ENCODE data around the gene TBX1.
A peak's percentile ranks its signal among the peaks of the same experiment; 100 is the strongest.

TBX1 gene

DNA sequence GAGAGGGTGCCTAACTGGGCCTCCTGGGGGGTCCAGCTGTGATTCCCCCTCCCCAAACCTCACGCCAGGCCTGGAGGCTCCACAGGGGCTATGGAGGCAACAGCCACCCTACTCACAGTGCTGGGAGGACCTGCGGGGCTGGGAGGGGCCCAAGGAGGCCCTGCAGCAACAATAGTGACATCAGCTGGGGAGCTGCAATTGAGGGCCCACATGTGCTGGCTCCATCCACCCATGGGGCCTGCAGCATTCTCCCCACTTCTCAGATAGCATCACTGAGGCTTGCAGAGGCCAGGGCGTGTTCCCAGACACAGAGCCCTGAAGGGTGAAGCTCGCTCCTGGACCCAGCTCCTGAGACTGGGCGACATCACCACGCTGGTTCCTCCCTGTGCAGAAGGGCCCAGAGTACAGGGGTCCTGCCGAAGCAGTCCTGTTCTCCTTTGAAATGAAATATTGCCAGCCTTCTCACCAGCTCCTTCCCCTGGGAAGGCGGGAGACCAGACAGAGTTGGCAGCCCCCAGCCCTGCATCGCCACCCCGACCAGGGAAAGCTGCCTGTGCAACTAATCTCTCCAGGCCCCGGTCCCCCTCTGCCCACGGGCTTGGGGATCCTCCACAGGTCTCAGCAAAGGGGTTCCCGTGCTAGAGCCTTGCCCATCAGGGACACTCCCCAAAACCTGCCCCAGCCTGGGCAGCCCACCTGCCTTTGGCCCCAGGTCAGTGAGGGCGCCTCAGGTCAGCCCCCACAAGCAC is 8.9 kb upstream of the TBX1 start:
- no peak for DNase-seq (ENCODE audit: extremely low read depth in 1 of 2, low read depth in 1 of 2)

DNA sequence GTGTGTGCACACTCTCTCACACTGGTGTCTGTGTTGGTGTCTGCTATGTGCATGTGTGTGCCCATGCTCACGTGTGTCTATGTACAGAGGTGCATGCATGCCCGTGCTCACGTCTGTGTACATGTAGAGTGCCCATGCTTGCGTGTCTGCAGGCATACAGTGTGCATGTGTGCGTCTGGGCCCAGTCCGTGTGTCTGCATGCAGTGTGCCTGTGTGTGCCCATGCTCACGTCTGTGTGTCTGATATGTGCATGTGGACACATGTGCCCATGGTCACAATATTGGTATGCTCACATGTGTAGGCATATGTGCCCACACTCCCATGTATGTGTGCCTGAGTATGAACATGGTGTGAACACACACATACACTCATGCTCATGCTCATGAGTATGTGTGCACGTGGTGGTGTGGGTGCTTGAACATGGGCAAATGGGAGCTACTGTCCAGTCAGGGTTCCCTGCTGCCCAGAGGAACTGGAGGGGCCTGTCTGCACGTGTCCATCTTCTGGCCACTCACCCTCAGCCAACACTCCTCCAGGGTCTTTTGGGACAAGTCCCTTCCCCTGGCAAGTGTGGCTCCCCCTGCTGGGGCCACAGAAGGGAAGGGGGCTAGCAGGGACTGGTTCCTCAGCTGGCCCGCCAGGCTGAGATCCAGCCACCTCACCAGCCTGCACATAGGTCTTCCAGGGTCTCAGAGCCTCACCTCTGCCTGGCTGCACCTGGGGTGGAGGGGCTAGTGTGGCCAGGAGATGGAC is 7.3 kb upstream of the TBX1 start:
- DNase-seq (ENCODE audit: extremely low read depth in 1 of 2, low read depth in 1 of 2), result no peak

DNA sequence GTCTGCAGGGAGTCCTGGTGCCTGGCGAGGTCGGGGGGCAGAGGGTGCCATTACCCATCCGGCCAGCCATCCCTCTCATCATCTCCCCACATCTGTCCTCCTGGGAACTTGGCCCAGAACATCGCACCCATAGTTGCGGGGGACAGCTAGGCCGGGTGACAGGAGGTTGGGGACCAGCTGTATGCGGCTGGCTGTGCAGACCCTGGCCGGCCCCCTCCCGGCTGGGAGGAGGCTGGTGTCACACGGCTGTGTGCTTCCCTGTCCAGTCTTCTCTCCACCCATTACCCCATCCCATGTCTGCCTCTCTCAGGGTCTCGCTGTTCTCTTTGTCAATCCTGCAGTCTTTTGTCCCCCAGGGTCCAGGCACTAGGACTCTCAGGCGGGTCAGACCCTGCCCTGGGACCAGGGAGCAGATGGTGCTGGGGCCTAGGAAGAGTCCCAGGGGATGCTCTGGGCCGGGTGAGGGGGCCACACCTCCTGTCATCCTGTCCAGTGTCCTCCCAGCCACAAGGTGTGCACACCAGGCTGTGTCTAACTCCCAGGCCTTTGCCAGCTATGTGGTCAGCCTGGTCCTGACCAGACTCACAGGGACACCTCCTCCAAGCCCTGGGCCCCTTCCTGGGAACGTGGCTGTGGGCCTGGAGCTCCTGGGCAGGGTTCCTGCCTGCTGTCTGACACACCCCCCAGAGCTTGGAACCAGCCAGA is 6.4 kb upstream of the TBX1 start:
- no peak for DNase-seq (ENCODE audit: extremely low read depth in 1 of 2, low read depth in 1 of 2)

DNA sequence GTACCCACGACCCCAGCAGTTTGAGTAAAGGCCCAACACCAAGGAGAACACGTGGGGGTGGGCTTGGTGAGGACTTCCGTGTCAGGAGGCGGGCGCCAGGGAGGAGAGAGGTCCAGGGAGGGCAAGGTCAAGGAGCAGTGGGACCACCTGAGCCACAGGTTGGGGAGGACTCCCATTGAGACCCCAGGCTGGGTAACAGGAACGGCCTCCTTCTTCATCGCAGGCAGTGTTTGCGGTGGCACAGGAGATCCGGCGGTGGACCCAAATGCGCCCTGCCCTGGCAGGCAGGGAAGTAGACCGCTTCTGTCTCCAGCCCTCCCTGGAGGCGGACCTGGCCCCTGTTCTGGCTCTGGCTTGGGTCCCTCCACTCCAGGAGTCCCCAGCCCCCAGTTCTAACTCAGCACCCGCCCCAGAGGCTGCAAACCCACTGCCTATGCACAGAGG is 5.9 kb upstream of the TBX1 start:
- DNase-seq (ENCODE audit: extremely low read depth in 1 of 2, low read depth in 1 of 2), result no peak

DNA sequence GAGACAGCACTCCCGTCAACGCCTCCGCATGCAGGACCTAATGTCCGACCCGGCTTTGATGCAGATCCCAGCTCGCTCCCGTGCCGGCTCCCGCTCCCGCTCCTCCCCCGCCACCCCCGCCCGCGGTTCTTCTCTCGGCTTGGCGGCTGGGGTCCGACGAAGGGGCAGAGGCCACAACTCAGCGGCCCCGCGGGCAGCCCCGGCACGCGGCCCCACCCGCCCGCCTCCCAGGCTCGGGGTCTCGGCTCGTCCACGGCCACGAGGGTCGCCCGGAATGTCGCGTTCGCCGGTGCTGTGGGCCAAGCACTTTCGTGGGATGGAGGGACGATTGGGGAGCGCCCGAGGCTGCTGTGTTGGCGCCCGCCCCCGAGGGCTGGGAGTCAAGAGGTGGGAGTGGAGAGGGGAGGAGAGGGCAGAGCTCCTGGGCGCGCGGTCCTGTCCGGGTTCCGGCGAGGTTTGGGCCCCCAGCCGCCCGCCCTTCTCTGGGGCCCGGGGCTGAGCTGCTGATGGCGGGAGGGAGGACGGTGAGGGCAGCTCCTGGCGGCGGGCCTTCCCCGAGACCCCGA is 5.3 kb upstream of the TBX1 start:
- DNase-seq (ENCODE audit: extremely low read depth in 1 of 2, low read depth in 1 of 2), result no peak

DNA sequence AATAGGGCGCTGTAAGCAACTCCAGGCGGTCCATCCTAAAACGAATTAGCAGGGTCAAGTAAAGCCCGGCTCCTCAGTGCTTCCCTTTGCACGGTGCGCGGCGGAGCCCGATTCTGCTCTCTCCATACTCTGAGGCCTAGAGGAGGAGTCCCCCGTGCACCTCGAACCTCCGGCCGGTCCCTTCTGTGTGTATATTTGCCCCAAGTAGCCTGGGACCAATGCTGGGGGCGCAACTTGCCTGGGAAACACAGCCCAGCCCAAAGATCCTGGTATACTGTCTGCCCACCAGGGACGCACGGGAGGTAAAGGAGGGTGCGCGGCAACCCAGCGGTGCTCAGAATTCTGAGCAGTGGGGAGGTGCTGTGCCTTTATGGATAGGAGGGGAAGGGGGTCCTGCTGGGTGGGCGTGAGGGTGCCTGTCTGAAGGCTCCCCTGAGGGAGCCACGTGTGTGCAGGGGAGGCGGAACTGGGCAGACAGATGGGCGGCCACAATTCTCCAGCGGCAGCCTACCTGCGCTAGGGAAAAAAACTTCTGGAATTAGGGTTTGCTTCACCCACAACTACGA is 4.8 kb upstream of the TBX1 start:
- no peak for DNase-seq (ENCODE audit: extremely low read depth in 1 of 2, low read depth in 1 of 2)

DNA sequence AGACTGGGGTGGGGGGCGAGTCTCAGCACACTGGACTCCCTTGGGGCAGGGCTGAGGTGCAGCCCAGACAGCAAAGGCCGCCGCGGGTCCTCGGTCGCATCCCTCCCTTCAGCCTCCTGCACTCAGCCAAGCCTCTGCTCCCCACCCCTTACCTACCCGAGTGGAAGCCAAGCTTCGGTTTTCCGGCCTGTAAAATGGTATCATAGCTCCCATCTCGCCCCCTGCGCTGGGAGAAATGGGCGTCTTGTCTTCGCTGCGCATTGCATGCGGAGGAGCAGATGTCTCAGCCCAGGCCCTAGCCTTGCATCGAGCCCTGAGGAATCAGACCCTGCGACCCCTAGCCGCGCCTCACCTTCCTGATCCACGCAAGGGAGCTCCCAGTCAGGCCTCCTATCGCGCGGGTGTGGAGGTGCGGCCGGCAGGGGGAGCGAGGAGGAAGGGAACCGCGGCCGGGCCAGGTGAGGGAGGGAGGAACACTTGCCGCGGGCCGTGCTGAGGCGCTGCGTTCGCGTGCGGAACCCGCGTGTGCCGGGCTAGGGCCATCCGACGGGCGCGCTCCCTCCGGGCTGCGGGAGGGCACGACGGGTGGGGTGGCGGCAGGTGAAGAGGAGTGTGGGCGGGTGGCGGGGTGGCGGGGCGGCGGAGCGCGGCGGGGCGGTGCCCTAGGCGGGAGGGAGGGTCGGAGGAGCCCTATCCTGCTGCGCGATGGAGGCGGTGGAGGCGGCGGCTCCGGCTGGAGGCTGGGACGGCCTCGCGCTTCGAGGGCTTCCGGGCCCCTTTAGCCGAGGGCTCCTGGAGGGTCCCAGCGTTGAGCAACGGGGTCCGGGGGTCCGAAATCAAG is 4.1 kb upstream of the TBX1 start:
- DNase-seq (ENCODE audit: extremely low read depth in 1 of 2, low read depth in 1 of 2), result peak; percentile 23 to 44

DNA sequence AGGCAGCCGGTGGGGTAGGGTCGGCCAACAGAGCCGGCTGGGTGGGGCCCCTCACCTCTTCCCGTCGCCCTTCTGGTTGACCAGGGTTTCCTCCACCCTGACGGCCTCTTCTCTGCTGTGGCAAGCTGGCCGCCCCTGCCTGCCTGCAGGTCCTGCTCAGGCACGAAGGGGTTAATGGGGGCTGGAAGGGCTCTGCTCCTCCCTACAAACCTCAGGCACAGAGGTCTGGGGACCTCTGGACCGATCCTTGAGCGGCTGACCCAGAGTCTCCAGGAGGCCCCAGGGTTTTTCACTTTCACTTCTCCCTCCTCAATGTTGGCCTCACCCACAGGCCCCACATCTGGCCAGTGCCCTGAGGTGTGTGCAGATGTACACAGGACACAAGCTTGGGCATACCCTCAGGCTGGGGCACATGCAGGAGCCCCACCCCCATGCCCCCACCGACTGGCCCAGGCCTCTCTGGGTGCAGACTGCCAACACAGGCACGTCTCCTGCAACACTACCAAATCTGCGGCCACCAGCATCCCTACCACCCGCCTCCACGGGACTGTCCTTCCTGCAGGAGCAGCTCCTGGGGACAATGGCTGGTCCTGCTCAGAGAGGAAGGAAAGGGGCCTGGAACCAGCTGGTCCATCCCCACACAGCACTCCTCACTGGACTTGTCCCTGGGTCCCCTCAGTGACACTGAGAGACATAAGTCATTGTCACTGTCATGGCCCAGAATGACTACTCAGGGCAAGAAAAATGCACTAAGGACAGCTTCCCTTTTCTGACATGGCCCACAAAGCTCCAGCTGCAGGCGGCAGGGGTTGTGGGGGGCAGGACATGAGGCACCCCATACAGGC is 3.2 kb upstream of the TBX1 start:
- DNase-seq (ENCODE audit: extremely low read depth in 1 of 2, low read depth in 1 of 2), result no peak

DNA sequence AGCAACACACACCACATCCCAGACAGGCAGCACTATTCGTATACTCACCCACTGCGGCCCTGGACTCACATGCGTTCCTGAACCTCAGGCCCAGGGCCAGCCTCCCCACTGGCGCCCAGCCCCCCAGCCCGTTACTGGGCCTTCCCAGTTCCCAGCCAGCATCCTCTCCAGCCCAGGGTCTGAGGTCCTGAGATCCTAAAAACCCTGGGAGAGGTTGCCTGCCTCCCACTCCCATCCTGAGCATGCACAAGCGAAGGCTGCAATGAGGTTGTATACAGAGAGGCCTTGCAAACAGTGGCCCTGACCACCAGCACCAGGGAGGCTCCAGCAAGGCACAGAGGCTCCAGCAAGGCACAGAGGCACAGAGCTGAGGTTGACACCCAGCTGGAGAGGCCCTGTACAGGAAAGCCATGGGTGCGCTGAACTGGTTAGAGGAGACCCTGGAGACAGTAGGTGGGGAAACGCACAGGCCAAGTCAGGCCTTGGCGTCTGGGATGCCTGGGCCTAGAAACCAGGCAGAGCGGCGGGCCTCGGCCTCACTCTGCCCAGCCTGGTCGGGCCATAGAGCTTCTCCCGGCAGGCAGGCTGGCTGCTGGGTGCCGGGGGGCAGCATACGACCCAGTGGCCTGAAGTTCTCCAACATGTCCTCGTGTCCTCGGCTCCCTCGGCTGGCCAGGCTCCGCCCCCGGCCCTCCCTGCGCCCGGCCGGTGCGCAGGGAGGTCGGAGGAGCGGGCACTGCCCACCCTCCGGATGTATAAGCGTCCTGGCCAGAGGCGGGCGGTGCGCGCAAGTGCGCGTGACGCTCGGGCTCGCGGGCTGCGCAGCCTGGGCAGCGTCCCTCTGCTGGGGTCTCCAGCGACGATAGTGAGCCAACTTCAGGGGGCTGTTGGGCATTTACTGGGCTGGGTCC is 2.3 kb upstream of the TBX1 start:
- DNase-seq (ENCODE audit: extremely low read depth in 1 of 2, low read depth in 1 of 2), result no peak

DNA sequence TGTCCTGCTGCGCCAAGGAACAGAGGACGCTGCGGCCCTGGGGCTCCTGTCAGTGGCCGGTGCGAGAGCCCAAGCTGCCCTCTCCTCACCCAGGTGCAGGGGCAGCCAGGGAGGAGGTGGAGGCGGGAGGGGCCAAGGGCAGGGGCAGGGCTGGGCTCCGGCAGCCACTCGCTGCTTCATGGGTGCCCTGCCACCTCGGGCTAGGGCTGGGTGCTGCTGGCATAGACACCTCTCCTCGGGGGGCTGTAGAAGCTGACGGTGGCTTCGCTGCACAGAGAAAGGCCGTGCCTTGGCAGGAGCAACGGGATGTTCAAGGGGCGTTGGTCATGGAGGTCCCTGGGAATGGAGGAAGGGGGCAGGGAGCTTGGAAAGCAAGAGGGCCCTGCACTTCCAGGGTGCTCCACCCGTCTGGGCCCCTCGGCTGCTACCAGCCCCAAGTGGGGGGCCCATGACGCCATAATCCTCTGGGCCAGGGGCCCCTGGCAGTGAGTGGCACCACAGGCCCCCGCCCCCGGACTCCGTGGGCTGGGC is 1.6 kb upstream of the TBX1 start:
- no peak for DNase-seq (ENCODE audit: extremely low read depth in 1 of 2, low read depth in 1 of 2)

DNA sequence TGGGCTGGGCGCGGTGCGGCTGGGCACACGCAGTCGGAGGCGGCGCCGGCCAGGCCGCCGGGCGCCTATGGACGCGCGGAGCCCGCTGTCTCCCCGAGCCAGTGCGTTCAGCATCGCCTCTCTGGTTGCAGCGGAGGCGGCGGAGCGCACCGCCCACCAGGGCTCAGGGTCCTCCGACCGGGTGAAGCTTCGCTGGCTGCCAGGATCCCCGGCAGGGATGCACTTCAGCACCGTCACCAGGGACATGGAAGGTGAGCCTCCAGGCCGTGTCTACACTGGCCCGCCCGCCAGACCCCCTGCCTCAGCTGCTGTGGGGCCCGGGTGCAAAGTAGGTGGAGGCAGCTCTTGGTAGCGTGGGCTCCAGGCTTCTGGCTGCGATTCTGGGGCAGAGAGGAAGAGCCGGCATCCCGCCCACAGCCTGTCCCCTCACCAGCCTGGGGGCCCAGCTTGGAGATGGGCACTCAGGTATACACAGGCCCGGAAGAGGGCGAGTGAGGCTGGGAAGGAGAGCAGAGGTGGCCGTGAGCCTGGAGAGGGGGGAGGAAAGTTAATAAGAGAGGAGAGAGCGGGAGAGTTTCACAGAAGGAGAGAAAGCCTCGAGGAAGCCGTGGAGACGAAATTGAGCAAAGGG is 1.0 kb upstream of the TBX1 start:
- DNase-seq (ENCODE audit: extremely low read depth in 1 of 2, low read depth in 1 of 2), result no peak

DNA sequence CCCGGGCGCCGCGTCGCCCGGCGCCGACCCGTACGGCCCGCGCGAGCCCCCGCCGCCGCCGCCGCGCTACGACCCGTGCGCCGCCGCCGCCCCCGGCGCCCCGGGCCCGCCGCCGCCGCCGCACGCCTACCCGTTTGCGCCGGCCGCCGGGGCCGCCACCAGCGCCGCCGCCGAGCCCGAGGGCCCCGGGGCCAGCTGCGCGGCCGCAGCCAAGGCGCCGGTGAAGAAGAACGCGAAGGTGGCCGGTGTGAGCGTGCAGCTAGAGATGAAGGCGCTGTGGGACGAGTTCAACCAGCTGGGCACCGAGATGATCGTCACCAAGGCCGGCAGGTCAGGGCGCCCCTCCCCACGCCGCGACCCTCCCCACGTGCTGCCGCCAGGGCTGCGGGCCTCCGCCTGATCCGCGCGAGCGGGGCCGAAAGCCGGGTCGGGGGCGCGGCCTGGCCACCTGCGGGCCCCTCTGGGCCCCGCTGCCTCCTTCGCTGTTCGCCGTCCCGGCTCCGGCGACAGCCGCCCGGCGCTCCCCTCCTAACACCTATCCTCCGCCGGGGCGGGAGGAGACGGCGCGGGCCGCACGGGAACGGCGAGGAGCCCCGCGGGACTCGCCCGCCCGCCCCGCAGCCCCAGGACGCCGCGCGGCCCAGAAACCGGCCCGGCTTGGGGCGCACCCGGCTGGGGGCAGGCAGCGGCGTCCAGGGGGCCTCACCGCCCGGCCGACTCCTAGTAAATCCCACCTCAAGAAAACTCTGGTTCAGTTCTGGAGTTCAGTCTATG is 560 bp downstream of the TBX1 start:
- no peak for DNase-seq (ENCODE audit: extremely low read depth in 1 of 2, low read depth in 1 of 2)

DNA sequence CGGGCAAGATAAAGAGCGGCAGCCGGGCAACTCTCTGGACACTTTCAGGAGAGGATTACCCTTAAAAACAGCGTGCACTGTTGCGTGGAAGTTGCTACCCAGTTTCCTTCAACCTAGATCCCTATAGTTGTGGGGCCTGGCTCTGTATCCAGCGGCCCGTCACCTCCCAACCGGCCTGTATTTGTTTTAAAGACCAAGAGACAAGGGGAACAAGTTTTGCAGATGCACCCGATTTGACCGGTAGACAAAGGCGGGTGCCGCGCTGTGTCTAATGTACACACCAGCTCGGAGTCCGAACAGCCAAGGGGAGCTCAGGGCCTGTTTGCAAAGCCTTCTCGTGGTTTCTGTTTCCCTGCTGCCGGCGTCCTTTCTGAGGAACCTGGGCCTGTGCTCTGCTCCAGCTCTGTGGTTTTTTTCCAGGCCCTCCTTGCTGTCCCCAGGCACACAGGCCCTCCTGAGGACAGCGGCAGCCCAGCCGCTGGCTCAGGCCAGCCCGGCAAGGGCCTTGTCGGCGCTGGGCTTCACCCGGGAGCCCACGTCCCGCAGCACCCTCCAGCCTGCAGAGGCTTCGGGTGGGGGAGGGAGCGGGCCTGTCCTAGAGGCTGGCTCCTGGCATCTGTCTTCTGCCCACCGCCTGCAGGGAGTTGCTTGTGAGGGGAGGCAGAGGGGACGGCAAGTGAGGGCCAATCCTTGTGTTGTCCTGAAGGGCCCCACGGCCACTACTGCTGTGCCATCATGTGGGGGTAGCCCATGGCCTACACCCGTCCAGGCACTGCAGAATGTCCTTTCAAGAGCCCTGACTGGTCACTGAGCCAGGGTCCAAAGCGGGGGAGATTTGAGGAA is 1.4 kb downstream of the TBX1 start:
- no peak for DNase-seq (ENCODE audit: extremely low read depth in 1 of 2, low read depth in 1 of 2)

DNA sequence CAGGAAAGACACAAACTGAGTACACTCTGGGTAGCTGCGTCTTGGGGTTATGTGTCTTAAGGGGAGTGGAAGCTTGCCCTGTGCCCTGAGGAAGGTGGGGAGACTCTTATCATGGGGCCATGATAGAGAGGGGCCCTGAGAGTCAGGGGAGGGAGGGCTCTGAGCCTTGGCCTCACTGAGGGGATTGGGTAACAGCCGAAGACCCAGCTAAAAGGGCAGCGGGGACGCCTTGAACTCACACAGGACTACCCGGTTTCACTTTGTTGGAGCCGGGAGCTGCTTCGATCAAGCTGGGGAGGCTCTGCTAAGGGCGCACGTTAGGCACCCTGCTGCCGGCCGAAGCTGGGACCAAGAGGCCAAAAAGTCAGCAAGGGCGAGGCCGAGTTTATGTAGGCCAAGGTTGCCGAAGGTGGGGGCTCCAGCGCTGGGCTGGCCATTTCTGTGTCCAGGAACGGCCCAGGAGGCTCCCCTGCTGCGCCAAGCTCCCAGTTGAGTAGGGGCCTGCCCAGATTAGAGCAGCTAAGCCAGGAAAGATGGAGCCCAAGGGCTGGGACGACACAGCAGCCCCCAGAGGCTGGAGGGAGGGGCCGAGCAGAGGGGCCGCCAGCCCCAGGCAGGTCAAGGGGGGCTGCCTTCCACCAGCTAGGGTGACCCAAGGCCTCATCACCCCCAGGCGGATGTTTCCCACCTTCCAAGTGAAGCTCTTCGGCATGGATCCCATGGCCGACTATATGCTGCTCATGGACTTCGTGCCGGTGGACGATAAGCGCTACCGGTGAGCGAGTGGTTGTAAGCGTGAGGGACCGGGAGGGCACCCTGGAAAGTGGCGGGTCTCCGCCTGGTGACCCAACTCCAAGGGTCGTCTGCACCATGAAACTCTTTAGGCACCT is 2.2 kb downstream of the TBX1 start:
- DNase-seq (ENCODE audit: extremely low read depth in 1 of 2, low read depth in 1 of 2), result no peak

Measured in activated CD8-positive, alpha-beta memory T cell treated with anti-CD3 and anti-CD28 coated beads for 1 hour (primary cell).